ENCODE data around the gene CEP43.

The CEP43 gene

DNA sequence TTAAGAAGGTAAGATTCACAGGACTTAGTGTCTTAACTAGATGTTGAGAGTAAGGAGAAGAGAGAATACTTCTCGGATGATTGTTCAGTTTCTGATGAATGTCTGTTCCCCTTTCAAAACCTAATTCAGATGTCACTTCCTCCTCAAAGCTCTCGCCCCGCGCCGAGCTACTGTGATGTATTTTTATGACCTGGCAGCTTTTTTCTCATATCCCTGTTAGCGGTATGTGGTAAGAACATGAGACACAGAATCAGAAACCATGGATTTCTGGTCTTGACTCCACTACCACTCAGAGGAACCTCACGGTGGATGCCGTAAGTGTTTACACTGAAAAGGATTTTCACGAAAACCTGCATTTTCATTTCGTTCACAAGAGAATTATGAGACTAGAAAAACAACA is 48.4 kb downstream of the CEP43 start:
- peaks cover 10% of the 10 kb centered on the region for H3F3A ChIP-seq (ENCODE audit: control insufficient read depth, insufficient read depth)
- peaks cover 4% of the 10 kb centered on the region for H3K36me3 ChIP-seq (ENCODE audit: control insufficient read depth, low read length)
- peak overlapping the region; percentile 78 for H3K27ac ChIP-seq (ENCODE audit: low read depth, low read length)
- H4K20me1 ChIP-seq (ENCODE audit: control insufficient read depth, insufficient read depth, low read depth, low read length): no peaks in the 10 kb centered on the region
- TF ChIP-seq, protein P1, sequence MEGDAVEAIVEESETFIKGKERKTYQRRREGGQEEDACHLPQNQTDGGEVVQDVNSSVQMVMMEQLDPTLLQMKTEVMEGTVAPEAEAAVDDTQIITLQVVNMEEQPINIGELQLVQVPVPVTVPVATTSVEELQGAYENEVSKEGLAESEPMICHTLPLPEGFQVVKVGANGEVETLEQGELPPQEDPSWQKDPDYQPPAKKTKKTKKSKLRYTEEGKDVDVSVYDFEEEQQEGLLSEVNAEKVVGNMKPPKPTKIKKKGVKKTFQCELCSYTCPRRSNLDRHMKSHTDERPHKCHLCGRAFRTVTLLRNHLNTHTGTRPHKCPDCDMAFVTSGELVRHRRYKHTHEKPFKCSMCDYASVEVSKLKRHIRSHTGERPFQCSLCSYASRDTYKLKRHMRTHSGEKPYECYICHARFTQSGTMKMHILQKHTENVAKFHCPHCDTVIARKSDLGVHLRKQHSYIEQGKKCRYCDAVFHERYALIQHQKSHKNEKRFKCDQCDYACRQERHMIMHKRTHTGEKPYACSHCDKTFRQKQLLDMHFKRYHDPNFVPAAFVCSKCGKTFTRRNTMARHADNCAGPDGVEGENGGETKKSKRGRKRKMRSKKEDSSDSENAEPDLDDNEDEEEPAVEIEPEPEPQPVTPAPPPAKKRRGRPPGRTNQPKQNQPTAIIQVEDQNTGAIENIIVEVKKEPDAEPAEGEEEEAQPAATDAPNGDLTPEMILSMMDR (IDR thresholded peaks at IDR 0.05; ENCODE audit: low read depth, low read length, poor library complexity, severe bottlenecking): no peak
- TF ChIP-seq EZH2phosphoT487 (IDR thresholded peaks at IDR 0.05; ENCODE audit: borderline replicate concordance, low read length): no peak
- no peaks in the 10 kb centered on the region for H3K79me2 ChIP-seq (ENCODE audit: control insufficient read depth, low read length)
- peak overlapping the region; percentile 67 for H3K4me3 ChIP-seq (ENCODE audit: low read length)
- peak overlapping the region; percentile 85 for H3K4me2 ChIP-seq (ENCODE audit: low read length)
- H3K27me3 ChIP-seq (ENCODE audit: control insufficient read depth, low read length): no peaks in the 10 kb centered on the region
- peaks cover 68% of the 10 kb centered on the region for H3K4me1 ChIP-seq (ENCODE audit: control insufficient read depth, low read length)
- H3K9me2 ChIP-seq (replicated peaks; ENCODE audit: control insufficient read depth, low read length): no peaks in the 10 kb centered on the region
- H3K9me3 ChIP-seq (ENCODE audit: control insufficient read depth, insufficient read depth, low read length): no peaks in the 10 kb centered on the region
